KMS-11 (cell line): ENCODE results near the gene CTNNA1.
"Not testable (repeated sequence)": the region's sequence is repeated elsewhere in the genome, so short reads cannot be mapped to it uniquely, and the experiment has no call there.

ENCODE experiments used
- H2AFZ ChIP-seq: fragments of 200-600 bp; sonication (generic); 2 replicates; pipeline ENCODE4 v1.6.1; 2016; ENCODE audit warnings: antibody characterized with exemption, mixed run types, low read depth
- H3K27ac ChIP-seq: fragments of 200-600 bp; sonication (generic); 2 replicates; pipeline ENCODE4 v1.6.1; 2016; ENCODE audit warnings: mild to moderate bottlenecking, mixed run types
- H3K27me3 ChIP-seq: fragments of 200-600 bp; sonication (generic); 2 replicates; pipeline ENCODE4 v1.6.1; 2017; ENCODE audit warnings: mild to moderate bottlenecking, low read depth, mixed run types, moderate library complexity; ENCODE audit not compliant: insufficient read depth
- H3K36me3 ChIP-seq: fragments of 200-600 bp; sonication (generic); 2 replicates; pipeline ENCODE4 v1.6.1; 2017; ENCODE audit warnings: mild to moderate bottlenecking, mixed run types; ENCODE audit not compliant: insufficient read depth
- H3K4me1 ChIP-seq: fragments of 200-600 bp; sonication (generic); 2 replicates; pipeline ENCODE4 v1.6.1; 2016; ENCODE audit warnings: mild to moderate bottlenecking, low read depth, mixed run types; ENCODE audit not compliant: poor library complexity, severe bottlenecking
- H3K4me2 ChIP-seq: fragments of 200-600 bp; sonication (generic); 2 replicates; pipeline ENCODE4 v1.7.0; 2016; ENCODE audit warnings: mild to moderate bottlenecking, mixed run types
- H3K4me3 ChIP-seq: fragments of 200-600 bp; sonication (generic); IDR thresholded peaks from 2 replicates; pipeline ENCODE4 v1.6.1; 2017; ENCODE audit warnings: low read depth, low read length, mixed read lengths; ENCODE audit not compliant: insufficient read depth
- H3K79me2 ChIP-seq: fragments of 200-600 bp; sonication (generic); 2 replicates; pipeline ENCODE4 v1.6.1; 2016; ENCODE audit warnings: low read depth, mixed run types; ENCODE audit not compliant: insufficient read depth
- H3K9ac ChIP-seq: fragments of 200-600 bp; sonication (generic); 2 replicates; pipeline ENCODE4 v1.6.1; 2016; ENCODE audit warnings: mild to moderate bottlenecking, mixed run types
- H4K20me1 ChIP-seq: fragments of 200-600 bp; sonication (generic); 2 replicates; pipeline ENCODE4 v1.6.1; 2016; ENCODE audit warnings: mild to moderate bottlenecking, mixed run types; ENCODE audit not compliant: insufficient read depth
- TF ChIP-seq, protein P1 (sequence below): fragments of 200-600 bp; sonication (generic); conservative IDR thresholded peaks from 2 replicates; pipeline ENCODE4 v1.6.1; 2017; ENCODE audit warnings: low read depth, mild to moderate bottlenecking, antibody characterized with exemption, low read length, moderate library complexity, mixed read lengths

Gene CTNNA1

DNA sequence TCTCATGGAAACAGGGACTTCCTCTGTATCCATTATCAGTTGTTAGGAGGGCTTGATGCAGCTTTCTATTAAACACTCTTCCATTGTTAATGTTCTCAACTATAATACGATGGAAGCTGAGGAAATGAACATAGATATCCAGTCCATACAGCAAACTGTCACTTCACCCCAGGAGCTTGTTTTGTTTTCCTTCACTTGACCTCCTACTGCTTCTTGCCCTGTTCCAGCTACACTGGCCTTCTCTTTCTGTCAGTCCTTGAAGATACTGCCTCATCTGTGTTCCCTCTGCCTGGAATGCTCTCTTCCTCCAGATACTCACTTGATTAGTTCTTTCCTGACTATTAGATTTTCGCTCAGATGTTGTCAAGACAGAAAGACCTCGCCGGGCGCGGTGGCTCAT is 17.1 kb downstream of the CTNNA1 start:
- Histone ChIP-seq H4K20me1 (no peaks in the 10 kb centered on the region), H3K4me1 (peaks cover 4% of the 10 kb centered on the region), H3K4me3 (no peak overlapping the region), H3K36me3 (no peaks in the 10 kb centered on the region), H3K9ac (no peak overlapping the region), H3K79me2 (peaks cover 13% of the 10 kb centered on the region; the same call in 1 of the 2 replicates), H3K27me3 (no peaks in the 10 kb centered on the region), H2AFZ (no peak overlapping the region), H3K4me2 (no peak overlapping the region), H3K27ac (no peak overlapping the region)
- TF ChIP-seq, protein P1, sequence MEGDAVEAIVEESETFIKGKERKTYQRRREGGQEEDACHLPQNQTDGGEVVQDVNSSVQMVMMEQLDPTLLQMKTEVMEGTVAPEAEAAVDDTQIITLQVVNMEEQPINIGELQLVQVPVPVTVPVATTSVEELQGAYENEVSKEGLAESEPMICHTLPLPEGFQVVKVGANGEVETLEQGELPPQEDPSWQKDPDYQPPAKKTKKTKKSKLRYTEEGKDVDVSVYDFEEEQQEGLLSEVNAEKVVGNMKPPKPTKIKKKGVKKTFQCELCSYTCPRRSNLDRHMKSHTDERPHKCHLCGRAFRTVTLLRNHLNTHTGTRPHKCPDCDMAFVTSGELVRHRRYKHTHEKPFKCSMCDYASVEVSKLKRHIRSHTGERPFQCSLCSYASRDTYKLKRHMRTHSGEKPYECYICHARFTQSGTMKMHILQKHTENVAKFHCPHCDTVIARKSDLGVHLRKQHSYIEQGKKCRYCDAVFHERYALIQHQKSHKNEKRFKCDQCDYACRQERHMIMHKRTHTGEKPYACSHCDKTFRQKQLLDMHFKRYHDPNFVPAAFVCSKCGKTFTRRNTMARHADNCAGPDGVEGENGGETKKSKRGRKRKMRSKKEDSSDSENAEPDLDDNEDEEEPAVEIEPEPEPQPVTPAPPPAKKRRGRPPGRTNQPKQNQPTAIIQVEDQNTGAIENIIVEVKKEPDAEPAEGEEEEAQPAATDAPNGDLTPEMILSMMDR: no peak

GRCh38 chr5:138770977-138771376 is 17.8 kb downstream of the CTNNA1 start:
- Histone ChIP-seq H3K4me2 (no peak overlapping the region), H4K20me1 (no peaks in the 10 kb centered on the region), H2AFZ (no peak overlapping the region), H3K79me2 (peaks cover 13% of the 10 kb centered on the region; the same call in 1 of the 2 replicates), H3K27me3 (no peaks in the 10 kb centered on the region), H3K4me3 (no peak overlapping the region), H3K36me3 (no peaks in the 10 kb centered on the region), H3K4me1 (peaks cover 4% of the 10 kb centered on the region), H3K27ac (no peak overlapping the region), H3K9ac (no peak overlapping the region)
- TF ChIP-seq, protein P1: no peak

DNA sequence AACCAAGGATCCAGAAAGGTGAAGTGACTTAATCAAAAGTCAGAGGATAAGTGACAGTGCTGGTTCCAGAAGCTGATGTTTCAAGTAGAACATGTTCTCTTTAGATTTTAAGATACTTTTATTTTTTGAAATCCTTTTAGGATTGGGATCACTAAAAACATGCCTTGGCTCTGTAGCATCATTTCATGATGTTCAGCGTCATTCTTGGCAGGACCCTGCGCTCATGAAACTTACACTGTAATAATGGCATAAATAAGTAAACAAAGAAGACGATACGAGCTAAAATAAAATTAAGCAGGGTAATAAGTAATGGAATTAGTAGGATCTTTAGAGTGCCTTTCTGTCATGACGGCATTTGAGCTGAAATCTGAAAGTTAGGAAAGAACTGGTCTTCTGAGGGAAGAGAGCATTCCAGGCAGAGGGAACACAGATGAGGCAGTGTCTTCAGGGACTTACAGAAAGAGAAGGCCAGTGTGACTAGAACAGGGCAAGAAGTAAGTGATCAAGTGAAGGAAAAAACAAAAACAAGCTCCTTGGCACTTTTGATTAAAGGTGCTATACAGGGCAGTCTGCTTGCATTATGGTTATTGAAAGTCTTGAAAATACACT is 19.9 kb downstream of the CTNNA1 start:
- Histone ChIP-seq H3K4me2 (no peak overlapping the region), H3K27me3 (no peaks in the 10 kb centered on the region), H2AFZ (no peak overlapping the region), H3K36me3 (no peaks in the 10 kb centered on the region), H4K20me1 (no peaks in the 10 kb centered on the region), H3K79me2 (peaks cover 13% of the 10 kb centered on the region; the same call in 1 of the 2 replicates), H3K27ac (no peak overlapping the region), H3K9ac (no peak overlapping the region), H3K4me1 (peaks cover 4% of the 10 kb centered on the region), H3K4me3 (no peak overlapping the region)
- TF ChIP-seq, protein P1: no peak

DNA sequence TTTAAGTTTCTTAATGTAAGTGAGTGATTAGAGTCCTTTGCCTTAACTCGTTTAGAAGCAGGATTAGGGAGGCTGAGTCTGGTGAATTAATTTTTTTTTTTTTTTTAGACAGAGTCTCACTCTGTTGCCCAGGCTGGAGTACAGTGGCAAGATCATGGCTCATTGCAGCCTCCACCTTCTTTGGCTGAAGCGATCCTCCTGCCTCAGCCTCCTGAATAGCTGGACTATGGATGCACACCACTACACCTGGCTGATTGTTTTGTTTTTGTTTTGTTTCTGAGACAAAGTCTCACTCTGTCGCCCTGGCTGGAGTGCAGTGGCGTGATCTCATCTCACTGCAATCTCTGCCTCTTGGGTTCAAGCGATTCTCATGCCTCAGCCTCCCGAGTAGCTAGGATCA is 20.4 kb downstream of the CTNNA1 start:
- not testable (repeated sequence) for H3K9ac ChIP-seq, H4K20me1 ChIP-seq, H3K27me3 ChIP-seq, H3K36me3 ChIP-seq, H3K4me3 ChIP-seq, H3K4me1 ChIP-seq, H2AFZ ChIP-seq, H3K4me2 ChIP-seq, H3K27ac ChIP-seq
- peaks cover 13% of the 10 kb centered on the region; the same call in 1 of the 2 replicates for H3K79me2 ChIP-seq

- Histone ChIP-seq H4K20me1 (no peaks in the 10 kb centered on the region), H3K9ac (no peak overlapping the region), H3K4me3 (no peak overlapping the region), H3K79me2 (peaks cover 10% of the 10 kb centered on the region; the same call in 1 of the 2 replicates), H3K27ac (no peak overlapping the region), H3K4me2 (no peak overlapping the region), H3K36me3 (no peaks in the 10 kb centered on the region), H3K27me3 (no peaks in the 10 kb centered on the region), H2AFZ (no peak overlapping the region), H3K4me1 (peaks cover under 1% of the 10 kb centered on the region)
- TF ChIP-seq, protein P1: no peak
Observed at GRCh38 chr5:138775034-138775433, 21.8 kb downstream of the CTNNA1 start.
